GM12874 (cell line): ENCODE measurements around the gene YWHAQ.

Experiments
- CTCF ChIP-seq: IDR thresholded peaks from 2 replicates; pipeline ENCODE4 v1.5.1; 2011; ENCODE audit warnings: low read depth, mild to moderate bottlenecking, control low read depth, low read length, moderate library complexity; ENCODE audit not compliant: insufficient read depth

Gene YWHAQ

GRCh38 chr2:9613291-9613690 lies 17.5 kb downstream of the YWHAQ start:
- no peak for TF ChIP-seq CTCF

- no peak for TF ChIP-seq CTCF
Observed at GRCh38 chr2:9610781-9611548, 19.8 kb downstream of the YWHAQ start.

- TF ChIP-seq CTCF = no peak
Observed at GRCh38 chr2:9602412-9602811, 28.4 kb downstream of the YWHAQ start.

- TF ChIP-seq CTCF = no peak
Observed at GRCh38 chr2:9601397-9601796, 29.4 kb downstream of the YWHAQ start.

GRCh38 chr2:9599430-9599829 lies 31.4 kb downstream of the YWHAQ start:
- no peak for TF ChIP-seq CTCF

- TF ChIP-seq CTCF = no peak
Observed at GRCh38 chr2:9596621-9597311, 34.0 kb downstream of the YWHAQ start.

- TF ChIP-seq CTCF = no peak
Observed at GRCh38 chr2:9595746-9596145, 35.1 kb downstream of the YWHAQ start.
